ENCODE measurements around the gene OMG. TPM values are rescaled to one million over a fixed set of nuclear protein-coding genes. Genes with fewer than 3 reads are reported as not detected.
"Not testable (repeated sequence)": the region's sequence is repeated elsewhere in the genome, so short reads cannot be mapped to it uniquely, and the experiment has no call there.

Gene OMG
- total RNA-seq, 1 donor from 2014 or later: 1.7 TPM

DNA sequence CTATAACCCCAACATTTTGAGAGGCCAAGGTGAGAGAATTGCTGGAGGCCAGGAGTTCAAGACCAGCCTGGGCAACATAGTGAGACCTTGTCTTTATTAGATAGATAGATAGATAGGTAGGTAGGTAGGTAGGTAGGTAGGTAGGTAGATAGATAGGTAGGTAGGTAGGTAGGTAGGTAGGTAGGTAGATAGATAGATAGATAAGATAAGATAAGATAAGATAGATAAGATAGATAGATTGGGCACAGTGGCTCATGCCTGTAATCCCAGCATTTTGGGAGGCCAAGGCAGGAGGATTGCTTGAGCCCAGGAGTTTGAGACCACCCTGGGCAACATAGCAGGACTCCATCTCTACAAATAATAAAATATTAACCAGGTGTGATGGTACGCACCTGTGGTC, 34.1 kb downstream of the OMG start:
- DNase-seq (ENCODE audit: low read depth in 2 of 2): not testable (repeated sequence)

- DNase-seq (ENCODE audit: low read depth in 2 of 2): no peak
Measured at GRCh38 chr17:31261601-31262000, 35.4 kb downstream of the OMG start.

DNA sequence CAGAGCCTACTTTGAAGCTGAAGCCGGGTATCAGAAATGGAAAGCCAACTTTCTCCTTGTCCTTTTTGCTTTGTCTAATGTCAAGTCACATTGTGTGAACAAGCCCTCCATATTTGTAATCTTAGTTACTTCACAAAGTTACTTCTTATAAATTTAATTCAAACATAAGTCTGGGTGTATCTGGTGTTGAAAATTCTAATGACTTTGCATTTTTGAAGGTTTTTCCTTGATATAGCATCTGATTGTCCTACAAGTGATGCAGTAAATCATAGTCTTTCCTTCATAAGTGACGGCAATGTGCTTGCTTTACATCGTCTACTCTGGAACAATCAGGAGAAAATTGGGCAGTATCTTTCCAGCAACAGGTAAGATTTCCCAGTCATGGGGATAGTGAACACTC, 36.9 kb downstream of the OMG start:
- DNase-seq (ENCODE audit: low read depth in 2 of 2): no peak

DNA sequence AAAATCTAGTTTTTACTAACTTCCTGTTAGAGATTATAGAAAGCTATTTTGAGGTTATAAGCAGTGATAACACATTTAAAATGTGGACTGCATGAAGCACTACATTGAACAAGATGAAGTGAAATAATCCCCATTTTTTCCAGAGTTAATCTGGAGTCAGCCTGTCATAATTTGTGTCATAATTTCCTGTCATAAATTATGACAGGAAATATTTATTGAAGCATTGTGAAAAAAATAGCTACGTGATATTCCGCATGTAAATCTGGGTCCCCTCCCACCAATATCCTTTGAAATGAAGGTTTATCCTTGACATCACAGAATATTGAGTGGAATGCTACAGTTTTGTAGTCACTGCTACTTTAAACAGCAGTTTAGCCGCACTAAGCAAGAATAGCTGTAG, 40.1 kb downstream of the OMG start:
- peak; percentile 58 to 68 for DNase-seq (ENCODE audit: low read depth in 2 of 2)

DNA sequence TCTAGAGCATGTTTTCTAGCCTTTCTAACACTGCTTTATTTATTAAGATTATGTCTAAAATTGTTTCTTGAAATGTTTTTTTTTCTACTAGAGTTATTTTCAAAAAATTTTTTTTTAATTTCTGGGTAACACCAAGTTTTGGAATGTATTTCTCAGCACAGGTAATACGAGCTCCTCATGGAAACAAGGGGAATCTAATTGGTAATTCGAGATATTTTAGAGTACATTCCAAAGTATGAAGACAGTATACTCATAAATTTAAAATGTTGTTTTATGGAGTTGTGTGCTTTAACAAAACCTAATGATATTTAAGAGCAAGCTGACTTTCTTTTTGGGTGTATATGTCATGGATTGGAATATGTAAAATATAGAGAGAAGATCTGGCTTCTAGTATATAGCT, 42.4 kb downstream of the OMG start:
- DNase-seq (ENCODE audit: low read depth in 2 of 2): no peak

- DNase-seq (ENCODE audit: low read depth in 2 of 2): no peak
Measured at GRCh38 chr17:31252741-31253140, 44.3 kb downstream of the OMG start.

- DNase-seq (ENCODE audit: low read depth in 2 of 2): no peak
Measured at GRCh38 chr17:31251970-31252328, 45.1 kb downstream of the OMG start.

DNA sequence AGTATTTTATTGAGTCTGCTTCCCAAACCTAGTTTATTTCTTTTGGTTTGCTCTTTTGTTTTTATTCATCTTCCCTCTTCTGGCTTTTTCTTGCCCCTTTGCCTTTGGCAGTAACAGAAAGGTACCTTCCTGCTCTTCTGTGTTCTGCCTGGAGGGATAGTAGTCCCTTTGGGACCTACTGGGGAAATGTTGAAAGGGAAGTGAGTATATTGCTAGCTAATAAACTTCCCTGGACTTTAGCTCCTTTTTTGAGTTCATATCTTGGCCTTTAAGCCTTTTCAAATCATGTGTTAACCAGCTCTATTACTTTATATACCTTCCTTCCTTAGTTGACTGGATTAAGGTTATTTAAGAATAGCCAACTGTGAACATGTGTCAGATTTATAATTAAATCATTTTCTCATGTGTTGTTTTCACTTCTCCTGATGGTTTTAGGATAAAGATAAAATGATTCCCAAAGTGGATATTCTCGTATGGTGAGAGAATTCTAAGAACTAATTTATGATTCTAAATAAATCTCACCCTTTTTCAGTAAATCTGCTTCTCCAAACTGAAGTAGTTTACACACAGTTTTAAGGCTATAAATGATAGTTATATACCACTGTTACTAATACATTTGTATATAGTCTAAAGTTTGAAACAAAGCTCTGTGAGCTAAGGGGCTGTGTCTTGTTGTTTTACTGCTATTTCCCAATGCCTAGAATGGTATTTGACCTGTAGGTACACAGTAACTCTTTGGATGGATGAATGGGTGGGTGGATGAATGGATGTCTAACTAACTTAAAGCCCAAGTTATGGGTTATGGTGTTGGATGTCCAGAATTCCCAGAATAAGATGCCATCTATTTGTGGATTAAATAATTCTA, 45.7 kb downstream of the OMG start:
- DNase-seq (ENCODE audit: low read depth in 2 of 2): no peak

DNA sequence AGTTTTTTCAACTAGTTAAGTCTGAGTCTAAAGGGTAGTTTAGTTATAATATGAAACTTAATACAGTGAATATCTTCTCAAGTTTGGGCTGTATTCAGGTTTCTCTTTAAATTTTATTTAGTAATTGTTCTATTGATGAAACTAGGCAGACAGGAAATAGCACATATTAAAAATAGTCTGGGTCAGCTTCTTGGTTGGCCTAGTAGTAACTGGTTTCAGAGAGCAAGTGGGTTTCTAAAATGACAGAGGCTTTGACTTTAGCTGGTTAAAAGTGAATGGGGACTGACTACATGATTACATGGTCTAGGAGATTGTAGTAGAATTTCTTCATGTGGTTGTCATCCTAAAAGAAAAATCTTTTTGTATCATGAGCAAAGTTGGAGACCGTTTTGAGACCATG, 46.8 kb downstream of the OMG start:
- no peak for DNase-seq (ENCODE audit: low read depth in 2 of 2)

DNA sequence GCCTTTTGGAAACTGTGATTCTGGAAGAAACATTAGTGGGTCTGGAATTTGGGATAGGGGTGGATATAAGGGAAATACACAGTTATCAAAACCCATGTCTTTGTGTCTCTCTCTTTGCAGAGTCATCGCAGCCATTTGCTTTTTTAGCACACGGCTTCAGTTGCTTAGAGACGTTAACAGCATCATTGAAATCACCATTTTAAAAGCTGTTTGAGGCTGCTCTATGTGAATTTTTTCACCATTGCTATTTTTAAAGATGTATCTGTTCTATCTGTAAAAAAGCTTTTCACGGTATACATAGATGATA, 47.3 kb downstream of the OMG start:
- no peak for DNase-seq (ENCODE audit: low read depth in 2 of 2)

GRCh38 chr17:31248986-31249834, 47.8 kb downstream of the OMG start:
- DNase-seq (ENCODE audit: low read depth in 2 of 2): no peak

Other genes starting within 250 kb of the OMG start
- gene NF1, start 202.3 kb downstream of the OMG start, total RNA-seq: 22.6 and 28.6 TPM in 2 replicates
- 0.13 TPM in 2 replicates for gene EVI2B, start 16.8 kb upstream of the OMG start, total RNA-seq
- gene EVI2A, start 24.4 kb upstream of the OMG start, total RNA-seq: 0.13 TPM in 2 replicates
- under 0.01 TPM in 1 of 2 replicates, not detected in the other for gene RAB11FIP4, start 94.4 kb upstream of the OMG start, total RNA-seq